ENCODE measurements around the gene SRGN. TPM values are rescaled to one million over a fixed set of nuclear protein-coding genes. Genes with fewer than 3 reads are reported as not detected.

Gene SRGN
- total RNA-seq, 1 experiment from 2014 or later: 0.32 TPM

DNA sequence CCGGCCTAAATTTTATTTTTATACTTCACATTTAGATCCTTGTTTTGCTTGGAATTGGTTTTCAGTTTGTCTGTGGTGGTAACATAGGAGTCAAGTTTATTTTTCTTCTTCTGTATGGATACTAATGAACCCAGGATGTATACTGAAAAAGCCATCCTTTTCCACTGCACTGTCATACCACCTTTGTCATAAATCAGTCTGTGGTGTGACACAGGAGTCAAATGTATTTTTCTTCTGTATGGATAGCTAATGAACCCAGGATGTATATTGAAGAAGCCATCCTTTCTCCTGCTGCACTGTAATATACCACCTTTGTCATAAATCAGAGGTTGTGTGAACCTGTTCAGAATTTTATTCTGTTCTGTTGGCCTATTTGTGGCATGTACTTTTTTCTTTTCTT, 57.4 kb downstream of the SRGN start:
- no peak overlapping the region for H3K4me3 ChIP-seq (ENCODE audit: low read depth, low read length, poor library complexity, severe bottlenecking)
- no peaks in the 10 kb centered on the region for H3K4me1 ChIP-seq (ENCODE audit: insufficient read depth, low read length, poor library complexity, severe bottlenecking)
- DNase-seq (ENCODE audit: low spot score): no peak
- no peaks in the 10 kb centered on the region for H3K36me3 ChIP-seq (ENCODE audit: insufficient read depth, low read length, poor library complexity, severe bottlenecking)
- ChIA-PET CTCF (no interaction called here), POLR2A (ENCODE audit: low non-redundant PET) (no interaction called here)
- no peaks in the 10 kb centered on the region for H3K9me3 ChIP-seq (ENCODE audit: low read depth, low read length, poor library complexity, severe bottlenecking)
- TF ChIP-seq, protein P1, sequence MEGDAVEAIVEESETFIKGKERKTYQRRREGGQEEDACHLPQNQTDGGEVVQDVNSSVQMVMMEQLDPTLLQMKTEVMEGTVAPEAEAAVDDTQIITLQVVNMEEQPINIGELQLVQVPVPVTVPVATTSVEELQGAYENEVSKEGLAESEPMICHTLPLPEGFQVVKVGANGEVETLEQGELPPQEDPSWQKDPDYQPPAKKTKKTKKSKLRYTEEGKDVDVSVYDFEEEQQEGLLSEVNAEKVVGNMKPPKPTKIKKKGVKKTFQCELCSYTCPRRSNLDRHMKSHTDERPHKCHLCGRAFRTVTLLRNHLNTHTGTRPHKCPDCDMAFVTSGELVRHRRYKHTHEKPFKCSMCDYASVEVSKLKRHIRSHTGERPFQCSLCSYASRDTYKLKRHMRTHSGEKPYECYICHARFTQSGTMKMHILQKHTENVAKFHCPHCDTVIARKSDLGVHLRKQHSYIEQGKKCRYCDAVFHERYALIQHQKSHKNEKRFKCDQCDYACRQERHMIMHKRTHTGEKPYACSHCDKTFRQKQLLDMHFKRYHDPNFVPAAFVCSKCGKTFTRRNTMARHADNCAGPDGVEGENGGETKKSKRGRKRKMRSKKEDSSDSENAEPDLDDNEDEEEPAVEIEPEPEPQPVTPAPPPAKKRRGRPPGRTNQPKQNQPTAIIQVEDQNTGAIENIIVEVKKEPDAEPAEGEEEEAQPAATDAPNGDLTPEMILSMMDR (conservative IDR thresholded peaks at IDR 0.05; ENCODE audit: low read depth, low read length): no peak
- no peak for TF ChIP-seq EZH2 (IDR thresholded peaks at IDR 0.05; ENCODE audit: borderline replicate concordance, low read depth, low read length, poor library complexity, severe bottlenecking)
- BruUV-seq (replicated peaks): no TSS peak
- no peaks in the 10 kb centered on the region for H3K27me3 ChIP-seq (replicated peaks; ENCODE audit: insufficient read depth, low read depth, low read length, poor library complexity)
- no peak overlapping the region for H3K27ac ChIP-seq (ENCODE audit: low read depth, low read length, poor library complexity, severe bottlenecking)
- intact Hi-C loops (cut with micrococcal nuclease; ENCODE audit: unreplicated experiment): no loop called here

DNA sequence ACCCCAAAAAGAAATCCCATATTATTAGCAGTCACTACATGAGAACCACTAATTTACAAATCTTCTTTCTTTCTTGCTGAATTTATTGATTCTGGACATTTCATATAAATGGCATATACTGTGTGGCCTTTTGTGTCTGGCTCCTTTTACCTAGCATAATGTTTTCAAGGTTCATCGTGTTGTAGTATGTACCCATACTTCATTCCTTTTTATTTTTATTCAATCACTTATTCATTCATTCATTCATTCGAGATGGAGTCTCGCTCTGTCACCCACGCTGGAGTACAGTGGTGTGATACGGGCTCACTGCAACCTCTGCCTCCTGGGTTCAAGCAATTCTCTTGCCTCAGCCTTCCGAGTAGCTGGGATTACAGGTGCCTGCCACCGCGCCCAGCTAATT, 58.0 kb downstream of the SRGN start:
- ChIA-PET CTCF (no interaction called here), POLR2A (ENCODE audit: low non-redundant PET) (no interaction called here)
- TF ChIP-seq, protein P1 (conservative IDR thresholded peaks at IDR 0.05; ENCODE audit: low read depth, low read length): no peak
- TF ChIP-seq EZH2 (IDR thresholded peaks at IDR 0.05; ENCODE audit: borderline replicate concordance, low read depth, low read length, poor library complexity, severe bottlenecking): no peak
- Histone ChIP-seq H3K27ac (ENCODE audit: low read depth, low read length, poor library complexity, severe bottlenecking) (no peak overlapping the region), H3K27me3 (replicated peaks; ENCODE audit: insufficient read depth, low read depth, low read length, poor library complexity) (no peaks in the 10 kb centered on the region), H3K36me3 (ENCODE audit: insufficient read depth, low read length, poor library complexity, severe bottlenecking) (no peaks in the 10 kb centered on the region), H3K4me3 (ENCODE audit: low read depth, low read length, poor library complexity, severe bottlenecking) (no peak overlapping the region), H3K9me3 (ENCODE audit: low read depth, low read length, poor library complexity, severe bottlenecking) (no peaks in the 10 kb centered on the region), H3K4me1 (ENCODE audit: insufficient read depth, low read length, poor library complexity, severe bottlenecking) (no peaks in the 10 kb centered on the region)
- no TSS peak for BruUV-seq (replicated peaks)
- no peak for DNase-seq (ENCODE audit: low spot score)
- intact Hi-C loops (cut with micrococcal nuclease; ENCODE audit: unreplicated experiment): no loop called here

DNA sequence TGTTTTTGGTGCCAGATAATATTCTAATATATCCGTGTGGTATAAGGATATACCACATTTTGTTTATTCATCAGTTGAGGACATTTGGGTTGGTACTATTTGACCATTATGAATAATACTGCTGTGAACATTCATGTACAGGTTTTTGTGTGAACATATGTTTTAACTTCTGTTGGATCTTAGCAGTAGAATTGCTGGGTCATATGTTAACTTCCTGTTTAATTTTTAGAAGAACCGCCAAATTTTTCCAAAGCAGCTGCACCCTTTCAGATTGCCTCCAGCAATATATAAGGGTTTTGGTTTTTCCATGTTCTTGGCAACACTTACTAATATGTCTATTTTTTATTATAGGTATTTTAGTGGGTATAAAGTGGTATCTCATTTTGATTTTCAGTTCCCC, 58.9 kb downstream of the SRGN start:
- intact Hi-C loops (cut with micrococcal nuclease; ENCODE audit: unreplicated experiment): no loop called here
- ChIA-PET POLR2A (ENCODE audit: low non-redundant PET) (no interaction called here), CTCF (no interaction called here)
- no peak overlapping the region for H3K27ac ChIP-seq (ENCODE audit: low read depth, low read length, poor library complexity, severe bottlenecking)
- no peaks in the 10 kb centered on the region for H3K27me3 ChIP-seq (replicated peaks; ENCODE audit: insufficient read depth, low read depth, low read length, poor library complexity)
- BruUV-seq (replicated peaks): no TSS peak
- H3K36me3 ChIP-seq (ENCODE audit: insufficient read depth, low read length, poor library complexity, severe bottlenecking): no peaks in the 10 kb centered on the region
- no peaks in the 10 kb centered on the region for H3K9me3 ChIP-seq (ENCODE audit: low read depth, low read length, poor library complexity, severe bottlenecking)
- no peaks in the 10 kb centered on the region for H3K4me1 ChIP-seq (ENCODE audit: insufficient read depth, low read length, poor library complexity, severe bottlenecking)
- DNase-seq (ENCODE audit: low spot score): no peak
- no peak overlapping the region for H3K4me3 ChIP-seq (ENCODE audit: low read depth, low read length, poor library complexity, severe bottlenecking)
- TF ChIP-seq EZH2 (IDR thresholded peaks at IDR 0.05; ENCODE audit: borderline replicate concordance, low read depth, low read length, poor library complexity, severe bottlenecking): no peak
- TF ChIP-seq, protein P1 (conservative IDR thresholded peaks at IDR 0.05; ENCODE audit: low read depth, low read length): no peak

All from A673 (cell line).